ENCODE measurements around the gene INSIG2.
A peak's percentile ranks its signal among the peaks of the same experiment; 100 is the strongest.
"Not testable (repeated sequence)": the region's sequence is repeated elsewhere in the genome, so short reads cannot be mapped to it uniquely, and the experiment has no call there.

The INSIG2 gene

DNA sequence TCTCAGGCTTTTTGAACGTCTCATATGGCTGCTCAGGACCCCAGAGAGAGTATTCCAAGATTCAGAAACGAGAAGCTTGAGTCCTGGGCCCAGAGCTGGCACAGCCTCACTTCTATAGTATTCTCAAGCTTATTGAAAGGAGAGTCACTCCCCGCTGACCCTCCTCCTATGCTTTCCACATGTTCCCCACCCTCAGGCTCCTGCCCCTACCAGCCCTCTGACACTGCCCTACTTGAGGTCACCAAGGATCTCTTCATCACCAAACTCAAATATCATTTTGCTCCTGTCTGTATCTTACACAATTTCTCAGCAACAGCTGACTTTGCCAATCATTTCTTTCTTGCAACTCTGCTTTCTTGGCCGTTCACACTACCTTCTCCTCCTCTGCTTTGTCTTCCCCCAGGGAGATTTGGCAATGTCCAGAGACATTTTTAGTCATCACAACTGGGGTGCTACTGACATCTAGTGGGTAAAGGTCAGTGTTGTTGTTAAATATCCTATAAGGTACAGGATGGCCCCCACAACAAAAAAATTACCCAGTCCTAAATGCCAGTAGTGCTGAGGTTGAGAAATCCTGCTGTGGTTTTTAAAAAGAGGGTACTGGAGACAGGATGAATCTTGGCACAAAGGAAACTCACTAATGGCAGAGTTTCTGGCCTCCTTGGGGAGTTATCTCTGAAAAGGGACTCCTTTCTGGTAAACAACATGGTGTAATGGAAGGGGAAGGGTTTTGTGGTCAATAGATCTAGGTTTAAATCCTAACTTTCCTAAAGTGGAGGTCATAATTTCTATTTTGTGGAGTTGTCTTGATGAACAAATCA, 26.9 kb upstream of the INSIG2 start:
- no peak for DNase-seq

DNA sequence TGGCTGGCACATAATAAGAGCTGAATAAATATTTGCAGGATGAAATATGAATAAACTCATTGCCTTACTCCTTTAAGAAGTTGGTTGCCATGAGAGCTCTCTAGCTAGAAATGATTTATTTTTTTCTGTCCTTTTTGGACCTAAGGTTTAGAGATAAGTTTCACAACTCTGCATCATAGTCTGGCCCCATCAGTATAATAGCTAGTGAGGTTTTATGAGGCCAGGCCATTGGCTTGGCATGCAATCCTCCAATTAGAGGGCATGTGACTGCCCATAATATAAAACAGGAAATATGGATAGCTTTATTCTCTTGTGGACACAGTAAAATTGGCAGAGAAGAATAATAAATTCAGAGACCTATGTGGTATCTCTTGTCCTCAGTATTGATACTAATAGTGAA, 26.2 kb upstream of the INSIG2 start:
- DNase-seq, result no peak

- no peak for DNase-seq
Observed at GRCh38 chr2:118062669-118063068, 25.6 kb upstream of the INSIG2 start.

GRCh38 chr2:118065015-118065706, 23.1 kb upstream of the INSIG2 start:
- DNase-seq, result no peak

DNA sequence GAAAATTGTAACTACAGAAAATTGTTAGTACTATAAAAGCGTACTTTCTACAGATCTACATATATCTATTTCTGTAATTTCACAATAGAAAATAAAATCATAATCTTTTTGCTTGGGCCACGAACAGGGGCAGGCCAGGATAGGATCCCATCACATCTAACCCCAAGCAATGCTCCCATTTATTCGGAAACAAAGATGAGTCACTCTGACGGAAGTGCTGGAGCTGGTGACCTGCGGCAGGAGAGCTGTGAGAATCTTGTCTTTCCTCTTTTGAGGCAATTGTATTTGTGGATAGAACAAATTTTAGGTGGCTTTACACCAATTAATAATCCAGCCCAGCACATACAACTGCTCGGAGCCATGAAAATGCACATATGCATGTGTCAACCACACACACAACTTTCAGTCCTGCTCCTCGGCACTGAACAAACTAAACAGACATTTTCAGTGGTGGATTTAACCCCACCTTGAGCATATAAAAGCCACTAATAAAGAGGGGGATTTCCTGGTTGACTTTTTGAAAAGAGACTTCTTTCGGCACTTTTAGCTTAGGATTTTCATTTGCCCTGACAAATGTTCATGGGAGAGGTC, 22.3 kb upstream of the INSIG2 start:
- no peak for DNase-seq

DNA sequence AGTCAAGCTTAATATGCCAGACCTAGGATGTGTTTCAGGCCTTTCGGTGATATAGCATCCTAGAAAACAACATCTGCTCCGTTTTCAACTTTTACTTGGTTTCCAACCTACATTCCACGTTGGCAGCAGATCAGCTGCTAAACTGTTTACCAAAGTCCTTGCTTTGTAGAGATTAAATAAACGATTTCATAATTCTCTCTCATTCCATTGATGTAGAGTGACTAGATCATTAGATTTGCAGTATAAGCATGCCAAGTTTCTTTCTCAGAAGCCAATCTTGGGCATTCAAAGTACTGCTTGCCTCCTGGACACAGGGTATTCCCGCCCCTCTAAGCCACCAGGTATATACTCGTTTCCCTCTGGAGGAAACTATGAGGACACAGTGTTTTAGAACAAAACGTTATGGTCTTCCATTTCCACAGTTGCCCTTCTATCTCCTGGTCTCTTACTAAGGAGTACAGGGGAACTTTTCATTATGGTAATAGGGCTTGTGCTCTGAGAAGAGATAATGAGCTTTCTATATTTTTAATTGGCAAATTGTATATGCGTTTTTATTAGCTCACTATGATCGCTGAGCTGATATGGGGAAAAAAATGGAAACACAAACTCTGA, 10.5 kb upstream of the INSIG2 start:
- DNase-seq, result no peak

DNA sequence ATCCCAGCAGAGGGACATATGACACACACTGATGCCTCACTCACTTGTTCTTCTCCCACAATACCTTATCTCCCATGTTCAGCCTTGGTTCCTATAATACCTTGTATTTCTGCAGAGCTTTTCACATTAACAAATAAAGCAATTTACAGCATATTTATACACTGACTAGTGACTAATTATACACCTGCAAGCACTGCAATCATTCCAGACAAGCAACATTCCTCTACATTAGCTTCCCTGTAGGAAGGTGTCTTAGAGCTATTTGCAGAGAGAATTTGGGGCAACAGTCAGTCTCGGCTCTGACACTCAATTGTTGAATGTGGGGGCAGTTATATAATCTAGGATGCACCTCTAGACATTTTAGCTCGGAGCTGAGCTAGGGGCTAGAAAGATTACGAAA, 9.5 kb upstream of the INSIG2 start:
- DNase-seq, result no peak

GRCh38 chr2:118084491-118085089, 3.7 kb upstream of the INSIG2 start:
- DNase-seq, result no peak

- no peak for DNase-seq
Observed at GRCh38 chr2:118085173-118086023, 2.9 kb upstream of the INSIG2 start.

DNA sequence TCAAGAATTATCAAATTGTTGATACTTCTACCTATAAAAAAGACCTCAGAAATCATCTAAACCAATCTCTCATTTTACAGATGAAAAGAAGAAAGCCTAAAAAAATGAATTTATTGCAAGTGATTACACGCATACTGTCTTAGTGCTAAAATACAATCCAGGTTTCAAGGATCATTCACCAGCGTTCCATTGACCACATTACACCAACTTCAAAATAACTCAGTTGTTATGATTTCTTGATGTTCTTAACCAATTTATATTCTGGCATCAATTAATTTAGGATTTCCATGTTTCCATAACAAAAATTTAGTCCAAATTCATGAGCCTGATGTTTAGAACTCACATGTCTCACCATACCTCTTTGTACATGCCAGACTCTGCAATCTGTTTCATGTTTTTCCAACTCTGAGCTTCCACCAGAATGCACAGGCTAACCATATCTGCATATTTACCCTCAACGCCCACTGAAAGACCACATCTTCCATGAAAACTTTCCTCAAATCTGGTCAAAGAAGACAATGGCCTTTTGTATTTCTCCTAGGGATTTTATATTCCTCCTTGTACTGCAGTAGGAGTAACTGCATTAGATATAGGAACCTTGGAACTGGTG, 2.1 kb upstream of the INSIG2 start:
- DNase-seq, result no peak

- peak in 1 of 2 experiments; percentile 39 for DNase-seq
Observed at GRCh38 chr2:118089139-118089800, 999 bp downstream of the INSIG2 start.

DNA sequence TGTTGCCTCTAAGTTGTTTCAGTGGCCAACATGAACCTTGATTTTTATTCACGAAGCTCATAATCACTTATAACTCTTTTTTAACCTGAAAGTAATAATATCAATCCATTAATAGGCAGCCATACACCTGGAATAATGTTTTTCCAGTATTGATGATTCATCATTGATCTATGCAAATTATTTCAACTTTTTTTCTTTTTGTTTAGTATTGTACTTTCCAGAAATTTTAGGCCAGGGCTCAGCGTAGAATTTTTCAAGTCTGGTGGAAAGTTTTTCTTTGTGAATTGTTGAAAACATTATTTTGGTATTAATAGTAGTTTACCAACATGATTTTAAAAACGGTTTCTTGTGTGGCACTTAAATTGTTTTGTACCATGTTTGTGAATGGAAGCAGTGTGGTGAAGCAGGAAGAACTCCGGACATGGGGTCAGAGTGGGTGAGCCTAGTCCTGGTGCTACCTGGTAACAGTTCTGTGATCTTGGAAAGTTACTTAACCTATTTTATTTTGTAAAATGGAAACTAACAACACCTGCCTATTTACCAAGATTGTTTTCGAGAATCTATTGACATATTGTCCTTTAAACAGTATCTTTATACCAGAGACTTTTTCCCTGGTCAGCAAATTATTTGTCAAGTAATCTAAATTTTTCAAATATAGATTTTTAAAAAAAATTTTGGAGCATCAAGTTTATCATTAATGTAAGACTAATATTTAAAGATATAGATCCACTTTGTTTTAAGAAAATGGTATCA, 2.3 kb downstream of the INSIG2 start:
- DNase-seq, result no peak

- no peak for DNase-seq
Observed at GRCh38 chr2:118091140-118091478, 2.8 kb downstream of the INSIG2 start.

DNA sequence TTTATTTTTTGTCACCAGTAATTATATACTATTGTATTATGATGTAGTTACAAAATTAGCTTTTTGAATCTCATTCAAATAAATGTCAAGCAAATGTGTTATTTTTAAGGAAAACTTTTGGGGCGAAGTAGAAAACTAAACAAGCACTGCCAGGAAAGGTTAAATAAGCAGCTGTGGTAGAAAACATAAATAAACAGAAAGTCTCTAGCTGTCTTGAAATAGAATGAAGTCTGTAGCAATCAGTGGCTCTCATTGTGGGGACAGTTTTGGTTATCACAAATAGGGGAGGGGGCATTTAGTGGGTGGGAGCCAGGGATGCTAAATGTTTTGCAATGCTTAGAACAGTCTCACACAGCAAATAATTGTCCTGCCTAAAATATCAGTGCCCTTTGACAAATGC, 3.4 kb downstream of the INSIG2 start:
- no peak for DNase-seq

- DNase-seq, result not testable (repeated sequence)
Observed at GRCh38 chr2:118094102-118094501, 5.8 kb downstream of the INSIG2 start.

GRCh38 chr2:118094503-118094902, 6.2 kb downstream of the INSIG2 start:
- no peak for DNase-seq

DNA sequence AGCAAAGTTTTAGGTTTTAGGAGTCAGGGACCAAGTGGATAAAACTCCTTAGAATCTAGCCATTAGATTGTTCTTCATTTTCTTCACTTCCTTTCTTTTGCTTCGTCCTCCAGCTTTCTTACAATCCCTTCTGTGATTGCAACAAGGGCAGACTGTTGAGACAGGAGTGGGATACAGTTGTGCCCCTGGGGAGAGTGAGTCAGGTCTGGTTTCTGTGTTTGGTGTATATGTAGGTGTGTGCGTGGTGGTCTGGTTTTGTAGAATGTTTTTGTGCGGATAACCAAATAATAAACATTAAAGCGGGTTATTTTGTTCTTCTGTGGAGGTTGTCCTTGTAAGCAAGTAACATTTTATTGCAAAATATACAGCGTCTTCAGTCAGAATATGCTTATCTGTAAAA, 7.3 kb downstream of the INSIG2 start:
- no peak for DNase-seq

DNA sequence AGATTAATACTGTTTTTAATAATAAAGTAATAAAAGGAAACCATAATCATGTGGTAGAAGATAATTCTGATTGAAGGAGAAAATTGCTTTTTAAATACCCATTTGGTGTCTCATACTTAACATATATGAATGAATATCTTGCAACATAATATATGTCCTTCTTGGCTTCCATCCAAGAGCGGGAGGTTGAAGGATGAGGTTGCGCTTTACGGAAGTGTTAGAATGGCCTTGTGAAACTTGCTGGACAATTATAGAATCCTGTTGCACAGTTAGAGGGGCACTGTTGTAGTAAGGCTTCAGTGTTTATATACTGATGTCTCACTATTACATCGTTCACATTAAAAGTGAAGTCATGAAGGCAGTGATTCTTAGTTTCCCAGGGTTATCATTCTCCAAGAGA, 9.4 kb downstream of the INSIG2 start:
- no peak for DNase-seq

- no peak for DNase-seq
Observed at GRCh38 chr2:118098307-118099030, 10.2 kb downstream of the INSIG2 start.

All from SW 1271 (cell line).